Measurements from ENCODE around the gene LY9.

DNA sequence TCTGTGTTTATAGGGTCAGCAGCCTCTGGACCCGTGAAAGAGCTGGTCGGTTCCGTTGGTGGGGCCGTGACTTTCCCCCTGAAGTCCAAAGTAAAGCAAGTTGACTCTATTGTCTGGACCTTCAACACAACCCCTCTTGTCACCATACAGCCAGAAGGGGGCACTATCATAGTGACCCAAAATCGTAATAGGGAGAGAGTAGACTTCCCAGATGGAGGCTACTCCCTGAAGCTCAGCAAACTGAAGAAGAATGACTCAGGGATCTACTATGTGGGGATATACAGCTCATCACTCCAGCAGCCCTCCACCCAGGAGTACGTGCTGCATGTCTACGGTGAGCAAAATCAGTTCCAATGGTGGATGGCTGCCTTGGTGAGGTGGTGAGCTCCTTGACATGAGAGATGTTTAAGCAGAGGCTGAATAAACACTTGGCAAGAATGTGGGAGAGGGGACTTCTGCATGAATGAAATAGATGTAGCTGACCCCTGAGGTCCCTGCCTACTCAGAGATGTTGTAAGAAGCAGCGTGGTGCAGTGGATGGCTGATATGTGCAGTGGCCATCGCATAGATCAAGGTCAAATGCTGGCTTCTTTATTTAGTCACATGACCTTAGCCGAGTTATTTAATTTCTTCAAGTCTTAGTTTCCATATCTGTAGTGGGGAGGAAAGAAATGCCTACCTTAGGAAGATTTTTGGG is 47.6 kb upstream of the LY9 start:
- TF ChIP-seq, protein P1, sequence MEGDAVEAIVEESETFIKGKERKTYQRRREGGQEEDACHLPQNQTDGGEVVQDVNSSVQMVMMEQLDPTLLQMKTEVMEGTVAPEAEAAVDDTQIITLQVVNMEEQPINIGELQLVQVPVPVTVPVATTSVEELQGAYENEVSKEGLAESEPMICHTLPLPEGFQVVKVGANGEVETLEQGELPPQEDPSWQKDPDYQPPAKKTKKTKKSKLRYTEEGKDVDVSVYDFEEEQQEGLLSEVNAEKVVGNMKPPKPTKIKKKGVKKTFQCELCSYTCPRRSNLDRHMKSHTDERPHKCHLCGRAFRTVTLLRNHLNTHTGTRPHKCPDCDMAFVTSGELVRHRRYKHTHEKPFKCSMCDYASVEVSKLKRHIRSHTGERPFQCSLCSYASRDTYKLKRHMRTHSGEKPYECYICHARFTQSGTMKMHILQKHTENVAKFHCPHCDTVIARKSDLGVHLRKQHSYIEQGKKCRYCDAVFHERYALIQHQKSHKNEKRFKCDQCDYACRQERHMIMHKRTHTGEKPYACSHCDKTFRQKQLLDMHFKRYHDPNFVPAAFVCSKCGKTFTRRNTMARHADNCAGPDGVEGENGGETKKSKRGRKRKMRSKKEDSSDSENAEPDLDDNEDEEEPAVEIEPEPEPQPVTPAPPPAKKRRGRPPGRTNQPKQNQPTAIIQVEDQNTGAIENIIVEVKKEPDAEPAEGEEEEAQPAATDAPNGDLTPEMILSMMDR (IDR thresholded peaks at IDR 0.05), result no peak
- TF ChIP-seq POLR2A (IDR thresholded peaks at IDR 0.05) (no peak), EP300 (IDR thresholded peaks at IDR 0.05) (no peak)

Data from tibial nerve (tissue), 4 donors.